Skeletal muscle satellite cell (primary cell): ENCODE data around the gene TSPAN9.

Source experiments
- H3K27me3 ChIP-seq: 2 replicates; pipeline ENCODE4 v1.7.0; 2013; ENCODE audit warnings: low read length; ENCODE audit not compliant: control insufficient read depth, insufficient read depth
- H3K36me3 ChIP-seq: 2 replicates; pipeline ENCODE4 v1.7.0; 2013; ENCODE audit warnings: mild to moderate bottlenecking, control low read depth, low read length; ENCODE audit not compliant: insufficient read depth
- H3K4me1 ChIP-seq: 2 replicates; pipeline ENCODE4 v1.7.0; 2013; ENCODE audit warnings: low read length; ENCODE audit not compliant: control insufficient read depth, insufficient read depth
- H3K4me2 ChIP-seq: 2 replicates; pipeline ENCODE4 v1.7.0; 2013; ENCODE audit warnings: mild to moderate bottlenecking, low read length
- H3K4me3 ChIP-seq: 2 replicates; pipeline ENCODE4 v1.7.0; 2013; ENCODE audit warnings: low read length
- H3K9ac ChIP-seq: 2 replicates; pipeline ENCODE4 v1.7.0; 2013; ENCODE audit warnings: mild to moderate bottlenecking, low read depth, low read length, moderate library complexity
- H3K9me3 ChIP-seq: replicated peaks from 2 replicates; pipeline ENCODE4 v1.7.0; 2013; ENCODE audit warnings: mild to moderate bottlenecking, control low read depth, low read length

Gene TSPAN9

GRCh38 chr12:3046441-3047200 lies 30.6 kb upstream of the TSPAN9 start:
- Histone ChIP-seq H3K9ac (no peak overlapping the region), H3K27me3 (peaks cover 26% of the 10 kb centered on the region), H3K4me2 (no peak overlapping the region), H3K4me1 (peaks cover 9% of the 10 kb centered on the region), H3K9me3 (no peaks in the 10 kb centered on the region), H3K4me3 (no peak overlapping the region), H3K36me3 (peaks cover 11% of the 10 kb centered on the region)

DNA sequence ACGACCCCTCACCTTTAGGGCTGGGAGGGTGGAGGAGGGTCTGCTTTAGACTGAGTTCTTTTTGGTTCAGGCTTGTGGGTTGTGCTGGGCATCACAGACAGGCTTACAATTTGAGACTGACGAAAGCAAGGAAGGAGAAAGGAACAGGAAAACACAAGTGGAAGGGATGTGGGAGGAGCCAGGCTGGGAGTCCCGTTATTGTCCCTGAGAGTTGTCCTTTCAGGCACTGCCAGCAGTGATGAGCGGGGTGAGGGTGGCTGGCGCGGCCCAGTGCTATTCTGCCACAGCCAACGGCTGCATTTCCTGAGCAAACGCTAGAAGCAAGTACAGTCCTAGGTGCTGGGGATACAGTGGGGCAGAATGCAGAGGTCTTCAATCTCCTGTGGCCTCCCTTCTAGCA lies 29.2 kb upstream of the TSPAN9 start:
- Histone ChIP-seq H3K4me1 (peaks cover 9% of the 10 kb centered on the region), H3K36me3 (peaks cover 1% of the 10 kb centered on the region), H3K27me3 (peaks cover 26% of the 10 kb centered on the region)

GRCh38 chr12:3048540-3048939 lies 28.6 kb upstream of the TSPAN9 start:
- Histone ChIP-seq H3K9ac (no peak overlapping the region), H3K27me3 (peaks cover 26% of the 10 kb centered on the region), H3K4me2 (no peak overlapping the region), H3K4me1 (peaks cover 9% of the 10 kb centered on the region), H3K36me3 (no peaks in the 10 kb centered on the region), H3K4me3 (no peak overlapping the region), H3K9me3 (no peaks in the 10 kb centered on the region)

More for the DNA sequence above, 29.2 kb upstream of the TSPAN9 start:
- Histone ChIP-seq H3K9me3 (no peaks in the 10 kb centered on the region), H3K9ac (no peak overlapping the region), H3K4me3 (no peak overlapping the region), H3K4me2 (no peak overlapping the region)

GRCh38 chr12:3049176-3049575 lies 28.0 kb upstream of the TSPAN9 start:
- Histone ChIP-seq H3K9me3 (no peaks in the 10 kb centered on the region), H3K4me3 (no peak overlapping the region), H3K9ac (no peak overlapping the region), H3K4me1 (peaks cover 9% of the 10 kb centered on the region), H3K36me3 (no peaks in the 10 kb centered on the region), H3K27me3 (peaks cover 26% of the 10 kb centered on the region), H3K4me2 (no peak overlapping the region)

DNA sequence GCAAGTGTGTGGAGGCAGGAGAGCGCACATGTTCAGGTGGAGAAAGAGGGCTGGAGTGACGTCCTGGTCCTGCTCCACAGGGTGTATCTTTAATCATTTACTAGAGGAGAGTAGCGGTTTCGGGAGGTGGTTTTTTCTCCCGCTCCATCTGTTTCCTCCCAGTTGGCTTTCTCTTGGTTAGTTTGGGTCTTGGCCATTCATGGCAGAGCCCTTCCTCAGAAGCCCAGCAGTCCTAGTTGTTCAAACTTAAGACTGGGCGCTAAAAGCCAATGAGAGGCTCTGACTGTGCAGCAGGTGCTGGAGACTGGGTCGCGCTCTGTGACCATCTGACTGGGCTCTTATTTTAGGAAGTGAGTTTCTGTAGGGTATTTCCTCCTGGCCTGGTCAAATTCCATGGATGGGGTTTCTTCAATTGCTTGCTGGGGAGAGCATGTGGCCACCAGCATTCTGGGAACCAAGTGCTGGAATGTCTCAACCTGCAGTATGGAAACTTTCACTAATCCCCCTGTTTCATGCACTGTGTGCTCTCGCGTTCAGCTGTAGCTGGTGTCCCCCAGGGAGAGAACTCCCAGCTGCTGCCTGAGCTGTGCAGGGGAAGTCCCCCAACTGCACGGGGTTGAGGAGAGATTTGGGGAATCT lies 27.4 kb upstream of the TSPAN9 start:
- Histone ChIP-seq H3K27me3 (peaks cover 26% of the 10 kb centered on the region), H3K9ac (no peak overlapping the region), H3K4me1 (peaks cover 9% of the 10 kb centered on the region), H3K9me3 (no peaks in the 10 kb centered on the region), H3K4me2 (no peak overlapping the region), H3K36me3 (no peaks in the 10 kb centered on the region), H3K4me3 (no peak overlapping the region)

- Histone ChIP-seq H3K9me3 (no peaks in the 10 kb centered on the region), H3K4me1 (no peaks in the 10 kb centered on the region), H3K4me2 (no peak overlapping the region)
These were observed 22.8 kb upstream of the TSPAN9 start for GRCh38 chr12:3054374-3054773.

DNA sequence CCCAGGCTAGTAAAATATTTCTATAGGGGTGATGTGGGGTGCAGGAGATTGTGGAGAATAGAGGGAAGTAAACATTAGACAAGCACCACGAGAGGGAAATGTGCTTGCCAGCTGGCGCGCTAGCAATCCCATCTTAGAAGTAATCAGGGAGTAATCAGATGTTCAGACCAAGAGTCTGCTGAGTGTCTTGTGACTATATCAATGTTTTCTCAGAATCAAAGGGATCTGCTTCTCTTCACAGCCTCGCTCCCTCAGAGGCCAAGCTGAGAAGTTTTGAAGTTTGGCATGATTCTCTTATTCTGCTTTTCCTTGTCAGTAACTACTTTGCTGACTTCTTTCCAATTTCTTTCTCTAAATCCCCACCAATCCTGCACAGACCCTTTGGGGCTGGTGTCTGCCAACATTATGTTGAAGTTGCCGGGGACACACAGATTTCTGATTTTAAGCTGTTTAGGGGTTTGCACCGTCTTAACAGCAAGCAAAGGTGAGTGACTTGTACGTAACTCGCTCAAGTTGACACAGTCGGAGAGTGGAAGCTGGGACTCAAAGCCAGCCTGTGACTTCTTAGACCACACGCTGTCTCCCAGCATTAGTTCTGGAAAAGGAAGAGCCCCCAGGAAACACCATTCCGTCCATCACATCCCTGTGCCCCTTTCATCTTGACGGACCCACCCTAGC lies 22.0 kb upstream of the TSPAN9 start:
- H3K4me2 ChIP-seq, result no peak overlapping the region
- H3K36me3 ChIP-seq, result no peaks in the 10 kb centered on the region
- H3K27me3 ChIP-seq, result peaks cover 10% of the 10 kb centered on the region
- H3K4me3 ChIP-seq, result no peak overlapping the region
- H3K4me1 ChIP-seq, result no peaks in the 10 kb centered on the region
- H3K9ac ChIP-seq, result no peak overlapping the region
- no peaks in the 10 kb centered on the region for H3K9me3 ChIP-seq

More at GRCh38 chr12:3054374-3054773, 22.8 kb upstream of the TSPAN9 start:
- Histone ChIP-seq H3K4me3 (no peak overlapping the region), H3K36me3 (no peaks in the 10 kb centered on the region), H3K27me3 (peaks cover 14% of the 10 kb centered on the region), H3K9ac (no peak overlapping the region)

GRCh38 chr12:3055704-3056467 lies 21.3 kb upstream of the TSPAN9 start:
- no peaks in the 10 kb centered on the region for H3K36me3 ChIP-seq
- no peak overlapping the region for H3K4me3 ChIP-seq
- no peak overlapping the region for H3K4me2 ChIP-seq
- H3K9ac ChIP-seq, result no peak overlapping the region
- no peaks in the 10 kb centered on the region for H3K9me3 ChIP-seq
- H3K4me1 ChIP-seq, result peaks cover 2% of the 10 kb centered on the region
- peaks cover 10% of the 10 kb centered on the region for H3K27me3 ChIP-seq

DNA sequence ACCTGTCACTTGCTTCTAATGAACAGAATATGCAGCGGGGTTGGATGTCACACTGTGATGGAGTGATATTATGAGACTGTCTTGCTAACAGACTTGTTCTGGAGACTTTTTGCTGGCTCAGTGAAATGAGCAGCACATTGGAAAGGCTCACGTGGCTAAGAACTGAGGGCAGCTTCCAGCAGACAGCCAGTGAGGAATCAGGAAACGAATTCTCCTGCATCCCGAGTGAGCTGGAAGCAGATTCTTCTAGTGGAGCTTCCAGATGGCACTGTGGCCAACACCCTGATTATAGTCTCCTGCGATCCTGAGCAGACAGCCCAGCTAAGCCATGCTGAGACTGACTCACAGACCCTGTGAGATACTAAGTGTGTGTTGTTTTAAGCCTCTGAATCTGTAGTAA lies 16.1 kb upstream of the TSPAN9 start:
- H3K9ac ChIP-seq, result no peak overlapping the region
- peaks cover 4% of the 10 kb centered on the region for H3K27me3 ChIP-seq
- no peaks in the 10 kb centered on the region for H3K9me3 ChIP-seq
- no peaks in the 10 kb centered on the region for H3K36me3 ChIP-seq
- peak overlapping the region; percentile 22 for H3K4me2 ChIP-seq
- H3K4me3 ChIP-seq, result no peak overlapping the region
- H3K4me1 ChIP-seq, result peaks cover 15% of the 10 kb centered on the region

GRCh38 chr12:3061501-3062215 lies 15.5 kb upstream of the TSPAN9 start:
- no peaks in the 10 kb centered on the region for H3K9me3 ChIP-seq
- peaks cover 15% of the 10 kb centered on the region for H3K4me1 ChIP-seq
- no peak overlapping the region for H3K4me3 ChIP-seq
- peaks cover 4% of the 10 kb centered on the region for H3K27me3 ChIP-seq
- no peak overlapping the region for H3K9ac ChIP-seq
- H3K36me3 ChIP-seq, result no peaks in the 10 kb centered on the region
- peak overlapping the region; percentile 22 for H3K4me2 ChIP-seq

- H3K4me1 ChIP-seq, result peaks cover 15% of the 10 kb centered on the region
- H3K4me3 ChIP-seq, result no peak overlapping the region
- no peak overlapping the region for H3K9ac ChIP-seq
- peaks cover 13% of the 10 kb centered on the region for H3K27me3 ChIP-seq
- H3K36me3 ChIP-seq, result no peaks in the 10 kb centered on the region
- H3K4me2 ChIP-seq, result no peak overlapping the region
- H3K9me3 ChIP-seq, result no peaks in the 10 kb centered on the region
These were observed 11.9 kb upstream of the TSPAN9 start for GRCh38 chr12:3065300-3065699.
